IPS-18a (cell line): ENCODE data around the gene TDRD9.

Source experiments
- H3K27ac ChIP-seq: one replicate; pipeline ENCODE4 v1.5.1; 2013; ENCODE audit warnings: low read length
- H3K27me3 ChIP-seq: one replicate; pipeline ENCODE4 v1.6.1; 2013; ENCODE audit warnings: mild to moderate bottlenecking, low read length; ENCODE audit not compliant: control insufficient read depth, insufficient read depth
- H3K36me3 ChIP-seq: one replicate; pipeline ENCODE4 v1.6.1; 2013; ENCODE audit warnings: low read depth, low read length; ENCODE audit not compliant: control insufficient read depth
- H3K4me1 ChIP-seq: one replicate; pipeline ENCODE4 v1.6.1; 2013; ENCODE audit warnings: low read depth, low read length; ENCODE audit not compliant: control insufficient read depth
- H3K4me3 ChIP-seq: one replicate; pipeline ENCODE4 v1.5.1; 2013; ENCODE audit warnings: low read length
- H3K9ac ChIP-seq: one replicate; pipeline ENCODE4 v1.6.1; 2013; ENCODE audit warnings: mild to moderate bottlenecking, low read length, moderate library complexity
- H3K9me3 ChIP-seq: one replicate; pipeline ENCODE4 v1.6.1; 2013; ENCODE audit warnings: low read depth, low read length; ENCODE audit not compliant: control insufficient read depth

TDRD9 gene

DNA sequence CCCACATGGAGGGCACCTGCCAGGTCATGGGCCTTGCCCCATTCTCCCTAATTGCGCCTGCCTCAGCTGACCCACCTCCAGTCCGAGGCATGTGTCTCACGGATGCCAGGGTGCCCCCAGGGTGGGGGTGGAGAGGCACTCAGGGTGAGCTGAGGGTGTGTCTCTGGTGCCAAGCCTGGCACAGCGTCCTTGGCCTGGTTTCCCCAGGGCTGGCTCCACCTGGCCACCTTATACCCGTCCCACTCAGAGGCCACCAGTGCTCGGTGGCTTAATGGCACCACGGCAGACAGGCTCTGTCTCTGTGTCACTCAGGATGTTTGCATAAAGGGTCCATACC is 33.6 kb upstream of the TDRD9 start:
- no peak overlapping the region for H3K4me3 ChIP-seq
- H3K36me3 ChIP-seq = no peaks in the 10 kb centered on the region
- H3K9me3 ChIP-seq = no peaks in the 10 kb centered on the region
- H3K27me3 ChIP-seq = no peaks in the 10 kb centered on the region
- H3K4me1 ChIP-seq = no peaks in the 10 kb centered on the region
- no peak overlapping the region for H3K9ac ChIP-seq
- H3K27ac ChIP-seq = no peak overlapping the region

DNA sequence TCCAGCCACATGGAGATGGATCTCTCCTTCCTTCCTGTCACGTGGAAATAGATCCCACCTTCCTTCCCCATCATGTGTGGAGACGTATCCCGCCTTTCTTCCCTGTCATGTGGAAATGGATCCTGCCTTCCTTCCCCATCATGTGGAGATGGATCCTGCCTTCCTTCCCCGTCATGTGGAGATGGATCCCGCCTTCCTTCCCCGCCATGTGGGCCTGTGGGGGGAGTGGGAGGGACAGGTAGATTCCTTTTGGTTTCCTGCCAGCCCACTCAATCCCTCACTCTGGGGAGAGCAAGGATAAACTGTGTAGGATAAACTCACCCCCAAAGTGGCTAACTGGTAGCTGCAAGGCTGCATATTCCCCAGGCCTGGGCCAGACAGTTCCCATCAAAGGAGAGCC is 31.7 kb upstream of the TDRD9 start:
- H3K27ac ChIP-seq = no peak overlapping the region
- H3K36me3 ChIP-seq = no peaks in the 10 kb centered on the region
- no peaks in the 10 kb centered on the region for H3K27me3 ChIP-seq
- no peaks in the 10 kb centered on the region for H3K4me1 ChIP-seq
- H3K4me3 ChIP-seq = no peak overlapping the region
- H3K9me3 ChIP-seq = no peaks in the 10 kb centered on the region
- no peak overlapping the region for H3K9ac ChIP-seq

DNA sequence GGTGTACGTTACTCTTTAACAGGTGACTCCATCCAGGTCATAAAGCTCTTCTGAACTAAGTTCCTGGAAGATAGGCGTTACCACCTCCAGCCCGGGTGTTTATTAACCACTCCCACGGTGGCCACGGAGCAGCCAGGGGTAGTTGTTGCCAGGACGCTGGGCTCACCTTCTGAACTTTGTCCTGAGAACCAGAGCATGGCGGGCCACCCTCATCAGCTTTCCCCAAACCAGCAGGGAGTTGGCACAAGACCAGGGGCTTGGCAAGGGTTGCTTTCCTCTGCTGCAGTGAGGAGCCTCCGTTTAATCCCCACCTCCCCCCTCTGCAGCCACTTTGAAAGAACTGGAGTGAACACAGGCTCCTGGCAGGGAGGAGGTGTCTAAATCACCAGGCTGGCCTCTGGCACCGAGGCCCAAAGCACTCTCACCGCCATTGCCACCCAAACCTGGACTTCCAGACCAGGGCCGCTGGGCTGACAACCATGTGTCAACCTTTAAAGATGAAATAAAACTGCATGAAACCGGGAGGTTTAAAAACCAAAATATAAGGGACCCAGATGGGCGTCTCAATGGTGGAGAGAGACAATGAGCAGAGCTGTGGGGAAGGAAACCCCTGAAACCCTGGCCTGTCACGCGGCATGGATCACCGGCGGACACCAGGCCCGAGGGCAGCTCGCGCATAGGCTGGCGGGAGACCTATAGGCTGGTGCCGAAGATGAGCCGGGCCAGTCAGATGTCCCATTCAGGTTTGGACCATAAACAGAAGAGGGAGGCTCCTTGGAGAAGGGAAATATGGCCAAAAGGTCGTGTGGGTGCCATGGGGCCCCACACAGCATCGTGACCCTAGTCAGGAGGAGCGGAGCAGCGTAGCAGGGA is 30.9 kb upstream of the TDRD9 start:
- H3K27me3 ChIP-seq = no peaks in the 10 kb centered on the region
- no peaks in the 10 kb centered on the region for H3K4me1 ChIP-seq
- H3K27ac ChIP-seq = no peak overlapping the region
- H3K9ac ChIP-seq = no peak overlapping the region
- H3K9me3 ChIP-seq = no peaks in the 10 kb centered on the region
- no peaks in the 10 kb centered on the region for H3K36me3 ChIP-seq
- H3K4me3 ChIP-seq = no peak overlapping the region

DNA sequence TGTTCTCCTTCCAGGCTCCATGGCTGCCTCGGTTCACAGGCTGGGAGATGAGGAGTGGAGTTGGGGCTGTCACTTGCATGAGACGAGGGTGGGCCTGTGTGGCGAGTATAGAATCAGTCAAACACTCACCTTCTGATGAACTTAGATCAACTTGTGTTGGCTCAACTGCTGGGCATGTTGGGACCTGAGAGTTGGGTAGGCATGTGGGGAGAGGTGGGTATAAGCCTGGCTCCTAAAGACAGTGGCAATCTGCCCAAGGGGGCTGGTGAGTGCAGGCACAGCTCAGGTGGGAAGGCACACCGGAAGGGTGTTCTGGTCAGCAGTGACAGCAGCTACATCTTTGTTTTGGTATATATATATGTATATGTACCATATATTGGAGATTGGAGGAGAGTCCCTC is 30.1 kb upstream of the TDRD9 start:
- Histone ChIP-seq H3K9ac (no peak overlapping the region), H3K27ac (no peak overlapping the region), H3K4me3 (no peak overlapping the region), H3K4me1 (no peaks in the 10 kb centered on the region), H3K36me3 (no peaks in the 10 kb centered on the region), H3K27me3 (no peaks in the 10 kb centered on the region), H3K9me3 (no peaks in the 10 kb centered on the region)

DNA sequence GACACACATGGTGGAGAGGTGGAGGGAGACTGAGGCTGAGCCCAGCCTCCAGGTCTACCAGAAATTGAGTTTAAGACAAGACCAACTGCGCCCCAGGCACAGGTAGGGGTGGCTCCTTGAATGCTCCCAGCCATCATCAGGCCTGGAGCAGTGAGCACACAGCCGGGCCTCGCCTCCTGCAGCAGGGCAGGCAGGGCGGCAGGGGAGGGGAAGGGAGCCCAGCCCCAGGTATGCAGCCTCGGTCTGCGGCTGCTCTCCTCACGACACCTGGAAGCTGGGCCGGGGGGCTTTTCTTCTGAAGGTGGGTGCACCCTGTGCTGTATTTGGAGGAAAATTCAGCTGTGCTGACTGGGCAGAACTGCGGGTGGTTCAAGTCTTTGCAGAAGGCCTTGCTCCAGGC is 29.5 kb upstream of the TDRD9 start:
- Histone ChIP-seq H3K9ac (no peak overlapping the region), H3K4me1 (no peaks in the 10 kb centered on the region), H3K9me3 (no peaks in the 10 kb centered on the region), H3K36me3 (no peaks in the 10 kb centered on the region), H3K27me3 (no peaks in the 10 kb centered on the region), H3K27ac (no peak overlapping the region), H3K4me3 (no peak overlapping the region)

DNA sequence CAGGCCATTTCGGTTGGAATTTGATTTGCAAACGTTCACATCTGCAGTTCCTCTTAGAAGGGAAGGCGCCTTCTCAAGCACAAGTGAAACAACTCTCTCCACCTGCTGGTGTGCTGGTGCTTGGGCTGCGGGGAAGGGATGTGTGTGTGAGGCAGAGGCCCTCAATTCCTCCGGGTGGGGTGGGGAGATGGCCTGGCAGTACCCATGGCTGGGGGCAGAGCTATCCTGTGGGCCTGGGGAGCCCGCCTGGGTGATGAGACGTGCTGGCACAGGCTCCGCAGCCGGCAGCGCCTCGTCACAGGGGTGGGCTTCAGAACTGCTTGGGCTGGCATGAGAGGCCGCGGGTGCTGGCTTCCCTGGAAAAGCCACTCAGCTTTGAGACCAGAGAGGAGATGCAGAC is 28.9 kb upstream of the TDRD9 start:
- no peak overlapping the region for H3K27ac ChIP-seq
- H3K4me1 ChIP-seq = no peaks in the 10 kb centered on the region
- no peak overlapping the region for H3K9ac ChIP-seq
- H3K27me3 ChIP-seq = no peaks in the 10 kb centered on the region
- no peaks in the 10 kb centered on the region for H3K36me3 ChIP-seq
- no peaks in the 10 kb centered on the region for H3K9me3 ChIP-seq
- no peak overlapping the region for H3K4me3 ChIP-seq

DNA sequence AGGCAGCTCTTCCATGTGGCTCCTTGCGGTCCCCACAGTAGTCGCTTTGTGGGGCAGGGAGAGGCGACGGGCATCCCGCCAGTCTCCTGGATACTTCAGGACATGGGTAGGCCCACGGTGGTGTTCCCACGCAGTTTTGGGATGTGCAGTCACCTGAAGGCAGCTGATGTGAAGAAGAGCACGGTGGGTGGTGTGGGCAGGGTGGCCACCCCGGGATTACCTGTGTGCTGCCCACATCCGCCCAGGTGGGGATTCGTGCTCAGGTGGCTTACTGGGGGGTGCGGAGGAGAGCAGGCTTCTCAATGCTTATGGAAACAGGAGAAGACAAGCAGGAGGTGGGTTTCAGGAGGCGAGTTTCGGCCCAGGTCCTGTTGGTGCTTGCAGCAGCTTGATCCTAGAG is 28.4 kb upstream of the TDRD9 start:
- no peak overlapping the region for H3K27ac ChIP-seq
- no peak overlapping the region for H3K9ac ChIP-seq
- H3K4me1 ChIP-seq = no peaks in the 10 kb centered on the region
- no peaks in the 10 kb centered on the region for H3K36me3 ChIP-seq
- H3K27me3 ChIP-seq = no peaks in the 10 kb centered on the region
- no peak overlapping the region for H3K4me3 ChIP-seq
- no peaks in the 10 kb centered on the region for H3K9me3 ChIP-seq

DNA sequence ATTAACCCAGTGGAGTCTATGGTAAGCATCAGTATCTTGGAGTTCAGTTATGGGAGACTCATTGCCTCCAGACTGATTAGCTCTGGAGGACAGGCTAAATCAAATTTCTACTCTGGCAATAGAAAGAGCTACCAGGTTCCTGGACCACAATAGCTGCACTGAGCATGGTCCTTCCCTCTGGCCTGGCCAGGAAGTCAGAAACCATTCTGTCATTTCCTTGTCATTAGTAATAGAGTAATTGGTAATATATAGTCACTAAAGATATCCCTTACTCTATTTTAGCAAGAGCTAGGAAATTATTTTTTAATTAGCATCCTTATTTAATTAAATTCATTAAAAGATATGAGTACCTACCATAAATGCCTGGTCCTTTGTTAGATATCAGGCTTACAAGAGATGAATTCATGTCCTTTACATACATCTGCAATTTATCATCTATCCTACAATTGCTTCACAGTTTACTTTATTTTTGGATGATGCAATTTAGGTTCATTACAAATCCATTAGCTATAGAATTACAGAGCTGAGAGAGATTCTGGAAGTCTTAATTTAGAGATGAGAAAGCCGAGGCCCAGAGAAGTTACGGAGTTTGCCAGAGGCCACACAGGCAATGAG is 23.7 kb upstream of the TDRD9 start:
- no peaks in the 10 kb centered on the region for H3K36me3 ChIP-seq
- no peak overlapping the region for H3K27ac ChIP-seq
- no peak overlapping the region for H3K4me3 ChIP-seq
- H3K4me1 ChIP-seq = no peaks in the 10 kb centered on the region
- H3K9me3 ChIP-seq = no peaks in the 10 kb centered on the region
- no peak overlapping the region for H3K9ac ChIP-seq
- no peaks in the 10 kb centered on the region for H3K27me3 ChIP-seq

DNA sequence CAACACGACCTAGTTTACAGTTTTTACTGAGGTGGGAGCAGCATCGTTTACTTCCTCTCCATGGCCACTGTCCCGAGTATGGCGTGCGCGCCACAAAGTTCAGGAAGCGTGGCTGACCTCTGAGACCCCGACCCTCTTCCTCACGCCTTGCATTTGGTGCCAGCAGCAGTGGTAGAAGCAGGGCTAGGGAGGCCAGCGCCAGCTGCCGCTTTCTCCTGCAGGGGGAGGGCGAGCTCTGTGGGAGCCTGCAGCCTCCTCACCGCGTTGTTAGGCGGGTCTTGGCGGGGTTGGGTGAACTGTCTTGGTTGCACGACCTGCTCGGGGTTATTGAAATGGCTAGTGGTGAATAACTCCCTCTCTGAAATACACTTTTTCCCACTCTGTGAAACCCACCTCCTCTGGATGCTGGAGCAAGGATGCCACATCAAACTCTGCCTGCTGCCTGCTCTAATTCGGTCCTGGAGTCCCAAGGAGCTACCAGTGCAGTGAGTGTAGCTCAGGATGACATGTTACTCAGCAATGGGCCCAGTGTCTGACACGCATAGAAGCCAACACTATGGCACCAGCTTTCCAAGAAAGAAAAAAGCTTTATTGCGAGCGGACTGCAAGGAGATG is 22.3 kb upstream of the TDRD9 start:
- no peaks in the 10 kb centered on the region for H3K9me3 ChIP-seq
- H3K4me1 ChIP-seq = peaks cover 3% of the 10 kb centered on the region
- no peaks in the 10 kb centered on the region for H3K36me3 ChIP-seq
- no peak overlapping the region for H3K4me3 ChIP-seq
- H3K27ac ChIP-seq = no peak overlapping the region
- H3K9ac ChIP-seq = no peak overlapping the region
- no peaks in the 10 kb centered on the region for H3K27me3 ChIP-seq

DNA sequence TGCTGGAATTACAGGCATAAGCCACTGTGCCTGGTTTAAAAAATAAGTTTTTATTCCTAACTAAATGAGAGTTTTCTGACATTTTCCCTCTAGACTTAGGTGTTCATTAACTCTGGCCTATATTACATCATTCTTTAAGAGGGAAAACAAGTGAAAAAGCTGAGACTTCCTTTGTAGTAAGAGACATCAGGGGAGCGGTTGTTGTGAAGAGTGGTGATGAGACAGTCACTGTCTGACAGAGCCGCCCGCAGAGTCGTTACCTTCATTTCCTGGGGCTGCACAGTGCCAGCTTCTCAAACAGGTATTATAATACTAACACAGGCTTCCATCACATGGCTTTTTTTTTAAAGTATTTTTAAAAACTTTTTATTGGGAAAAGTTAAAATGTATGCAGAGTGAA is 19.7 kb upstream of the TDRD9 start:
- Histone ChIP-seq H3K9me3 (no peaks in the 10 kb centered on the region), H3K27ac (no peak overlapping the region), H3K4me1 (peaks cover 3% of the 10 kb centered on the region), H3K4me3 (no peak overlapping the region), H3K36me3 (peaks cover 17% of the 10 kb centered on the region), H3K9ac (no peak overlapping the region), H3K27me3 (no peaks in the 10 kb centered on the region)

DNA sequence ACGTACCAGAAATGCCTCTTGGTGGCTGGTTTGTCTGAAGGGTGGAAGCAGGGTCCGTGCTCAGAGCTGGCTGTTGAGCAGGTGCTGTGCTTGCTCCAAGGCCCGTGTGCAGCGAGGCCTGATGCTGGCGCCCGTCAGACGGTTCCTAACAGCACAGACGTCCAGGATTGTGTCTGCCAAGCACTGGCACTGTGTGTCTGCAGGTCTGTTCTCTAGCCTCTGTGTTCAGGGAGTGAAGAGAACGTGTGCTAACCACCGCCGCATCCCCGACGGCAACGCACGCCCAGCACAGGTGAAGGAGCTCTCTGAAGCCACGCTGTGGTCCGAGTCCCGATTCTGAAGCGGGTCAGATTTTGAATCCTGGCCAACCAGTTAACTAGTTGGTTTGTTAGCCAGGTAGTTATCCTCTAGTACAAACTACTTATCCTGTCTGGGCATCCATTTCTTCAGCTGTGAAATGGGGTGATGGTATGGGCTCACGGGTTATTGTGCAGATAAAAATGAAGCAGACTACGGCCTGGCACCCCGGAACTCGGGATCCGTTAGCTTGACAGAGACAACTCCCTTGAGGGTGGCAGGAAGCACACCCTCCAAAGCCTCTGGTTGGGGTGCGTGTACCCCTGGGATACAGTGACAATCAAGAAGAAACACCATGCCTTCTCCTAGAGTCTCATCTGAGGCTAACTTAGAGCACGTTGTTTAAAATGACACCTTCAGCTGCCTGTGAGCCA is 18.6 kb upstream of the TDRD9 start:
- peaks cover 3% of the 10 kb centered on the region for H3K4me1 ChIP-seq
- no peaks in the 10 kb centered on the region for H3K27me3 ChIP-seq
- no peak overlapping the region for H3K9ac ChIP-seq
- H3K36me3 ChIP-seq = peaks cover 27% of the 10 kb centered on the region
- H3K9me3 ChIP-seq = no peaks in the 10 kb centered on the region
- H3K27ac ChIP-seq = no peak overlapping the region
- H3K4me3 ChIP-seq = no peak overlapping the region
